HG02642 (cell line): ENCODE measurements around the gene PTCD2.

Experiments used
- ATAC-seq: cut with Tn5 transposase; IDR thresholded peaks from one replicate; pipeline ENCODE4 v1.9.1; 2021; ENCODE audit warnings: mild to moderate bottlenecking; ENCODE audit not compliant: unreplicated experiment, poor library complexity

The PTCD2 gene

DNA sequence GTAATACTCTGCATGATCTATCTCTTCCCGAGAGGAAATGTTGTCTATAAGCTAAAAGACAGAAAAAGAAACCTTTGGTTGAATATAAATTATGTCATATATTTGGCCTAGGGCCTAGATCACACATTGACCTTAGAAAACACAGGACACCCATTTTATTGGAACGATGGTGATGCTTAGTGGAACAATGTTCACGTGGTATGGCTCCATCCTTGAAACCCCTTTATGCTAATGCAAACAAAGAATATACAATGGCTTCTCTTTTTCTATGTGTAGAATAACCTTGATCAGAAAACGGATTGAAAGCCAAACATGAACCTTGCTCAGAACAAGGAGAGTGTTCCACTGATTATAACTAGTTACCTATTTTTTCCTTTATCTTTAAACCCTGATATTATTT, 24.6 kb upstream of the PTCD2 start:
- no peak for ATAC-seq

DNA sequence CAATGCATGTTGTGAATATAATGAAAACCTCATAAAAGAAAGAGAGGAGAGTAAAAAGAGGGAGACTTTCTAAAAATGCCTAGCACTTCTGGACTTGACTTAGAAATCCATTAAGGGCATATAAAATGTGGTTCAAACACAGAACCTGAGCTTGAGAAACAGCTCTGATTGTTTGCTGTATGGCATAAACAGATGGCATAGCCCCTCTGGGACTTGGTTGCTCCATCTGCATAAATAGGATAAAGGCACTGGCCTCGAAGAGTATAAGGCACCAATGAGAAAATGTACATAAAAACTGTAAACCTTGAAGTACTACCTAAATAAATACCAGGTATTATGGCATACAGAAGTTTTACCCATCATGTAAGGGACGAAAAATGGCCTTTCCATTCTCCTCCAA, 23.9 kb upstream of the PTCD2 start:
- no peak for ATAC-seq

DNA sequence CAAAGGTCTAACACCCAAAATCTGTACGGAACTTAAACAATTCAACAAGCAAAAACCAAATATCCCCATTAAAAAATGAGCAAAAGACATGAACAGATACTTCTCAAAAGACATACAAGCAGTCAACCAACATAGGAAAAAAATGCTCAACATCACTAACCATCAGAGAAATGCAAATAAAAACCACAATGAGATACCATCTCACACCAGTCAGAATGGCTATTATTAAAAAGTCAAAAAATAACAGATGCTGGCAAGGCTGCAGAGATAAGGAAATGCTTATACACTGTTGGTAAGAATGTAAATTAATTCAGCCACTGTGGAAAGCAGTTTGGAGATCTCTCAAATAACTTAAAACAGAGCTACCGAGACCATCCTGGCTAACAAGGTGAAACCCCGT, 22.0 kb upstream of the PTCD2 start:
- peak; percentile 41 for ATAC-seq

DNA sequence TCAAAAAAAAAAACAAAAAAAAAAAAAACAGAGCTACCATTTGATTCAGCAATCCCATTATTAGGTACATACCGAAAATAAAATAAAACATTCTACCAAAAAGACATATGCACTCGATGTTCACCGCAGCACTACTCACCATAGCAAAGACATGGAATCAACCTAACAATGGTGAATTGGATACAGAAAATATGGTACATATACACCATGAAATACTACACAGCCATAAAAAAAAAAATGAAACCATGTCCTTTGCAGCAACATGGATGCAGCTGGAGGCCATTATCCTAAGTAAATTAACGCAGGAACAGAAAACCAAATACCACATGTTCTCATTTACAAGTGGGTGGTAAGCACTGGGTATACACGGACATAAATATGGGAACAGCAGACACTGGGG, 21.5 kb upstream of the PTCD2 start:
- ATAC-seq, result no peak

DNA sequence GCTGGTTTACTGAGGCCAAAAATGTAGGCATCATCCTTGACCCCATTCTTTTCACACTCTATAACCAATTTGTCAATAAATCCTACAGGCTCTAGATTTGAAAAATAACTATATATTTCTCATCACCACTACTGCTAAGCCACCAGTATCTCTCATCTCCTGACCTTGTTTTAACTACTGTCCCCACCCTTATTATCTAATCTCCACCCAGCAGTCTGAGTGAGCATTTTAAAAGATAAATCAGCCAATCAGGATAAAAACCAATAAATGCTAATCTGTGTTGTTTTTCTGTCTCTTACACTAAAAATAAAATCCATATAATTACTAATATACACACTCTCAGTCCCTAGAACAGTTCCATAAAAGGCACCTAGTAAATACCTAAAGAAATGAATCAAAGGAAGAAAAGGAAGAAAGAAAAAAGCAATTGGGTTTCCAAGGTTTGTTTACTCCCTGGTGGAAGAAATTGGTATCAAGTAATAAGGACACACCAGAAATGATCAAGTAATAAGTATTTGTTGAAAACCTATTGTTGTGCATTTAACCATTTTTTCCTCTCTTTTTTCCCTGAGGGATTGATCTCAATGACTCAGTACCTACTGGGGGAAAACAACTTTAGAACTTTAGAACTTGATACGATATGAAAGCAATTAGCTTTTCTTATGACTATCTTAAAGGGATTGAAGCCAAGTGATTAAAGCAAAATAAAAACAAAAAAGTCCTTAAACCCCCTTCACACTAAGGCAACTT, 19.4 kb upstream of the PTCD2 start:
- no peak for ATAC-seq

DNA sequence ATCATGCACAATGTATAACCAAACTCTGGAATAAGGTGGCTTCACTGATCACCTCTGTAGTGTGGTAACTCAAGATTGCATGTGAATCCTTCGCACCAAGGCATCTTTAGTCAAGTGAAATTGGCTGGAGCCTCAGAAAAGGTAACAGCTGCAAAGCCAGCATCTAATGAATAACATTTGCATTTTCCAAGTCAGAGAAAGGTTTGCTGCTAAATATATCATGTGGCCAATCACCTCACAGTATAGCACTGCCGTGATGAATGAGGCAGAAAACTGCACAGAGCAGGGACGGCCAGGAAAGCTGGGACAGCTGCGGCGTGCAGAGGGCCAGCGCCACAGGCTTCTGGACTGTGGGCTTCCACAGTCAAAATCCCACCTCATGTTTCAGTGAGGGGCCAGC, 18.6 kb upstream of the PTCD2 start:
- ATAC-seq, result peak; percentile 66

DNA sequence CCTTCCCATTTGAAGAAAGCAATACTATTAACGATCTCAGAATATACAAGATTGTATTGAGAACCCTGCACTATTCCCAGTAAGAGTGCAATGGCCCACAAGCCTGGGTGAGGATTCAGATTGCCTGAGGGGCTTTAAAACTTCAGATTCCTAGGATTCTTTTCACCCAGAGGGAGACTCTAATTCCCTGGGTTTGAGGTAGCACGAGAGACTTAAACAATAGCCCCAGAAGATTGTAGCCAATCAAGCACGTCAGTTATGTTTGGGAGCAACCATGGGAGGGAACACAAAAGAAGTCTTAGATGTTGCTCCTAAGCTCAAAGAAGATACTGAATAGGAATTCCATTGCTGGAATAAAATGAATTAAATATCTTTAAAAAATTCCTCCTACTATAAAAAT, 18.0 kb upstream of the PTCD2 start:
- no peak for ATAC-seq

DNA sequence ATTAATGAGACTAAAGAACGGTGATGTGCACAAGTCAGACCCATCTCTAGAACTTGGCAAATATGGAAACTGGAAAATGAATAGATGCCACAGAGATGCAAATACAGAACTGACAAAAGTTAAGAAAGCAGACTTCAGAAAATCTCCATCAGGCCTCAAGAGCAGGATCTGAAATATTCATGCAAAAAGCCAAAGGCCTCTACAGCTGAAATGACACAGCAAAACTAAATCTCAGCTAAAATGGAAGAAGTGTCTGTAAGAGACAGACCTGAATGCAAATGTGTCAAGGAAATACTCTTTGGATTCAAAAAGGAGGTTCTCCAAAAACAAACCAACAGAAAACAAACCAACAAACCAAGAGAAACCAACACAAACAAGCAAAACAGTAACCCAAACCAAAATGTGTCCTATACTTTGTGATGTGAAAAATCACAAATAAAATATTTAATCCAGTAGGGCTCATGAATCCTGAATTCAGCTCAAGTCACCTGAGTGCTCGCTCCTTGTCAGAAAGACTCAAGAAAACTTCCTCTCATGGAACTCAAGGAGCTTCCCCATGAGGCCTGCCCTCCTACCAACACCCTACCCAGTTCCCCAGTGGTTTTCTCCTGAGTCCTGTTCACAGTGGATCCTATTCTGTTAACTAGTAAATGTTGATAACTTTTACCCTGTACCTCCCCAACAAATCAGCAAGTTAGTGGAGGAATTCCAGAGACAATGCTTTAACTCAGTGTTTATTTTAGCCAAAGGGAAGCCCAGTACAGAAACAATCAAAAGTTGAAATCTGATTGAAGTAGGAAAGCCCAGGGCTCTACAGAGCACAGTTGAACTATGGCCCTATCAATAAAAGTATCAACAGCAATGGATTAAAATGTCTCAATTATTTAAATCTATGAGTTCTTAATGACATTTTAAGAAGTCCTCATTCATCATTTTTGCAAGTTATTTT, 14.7 kb upstream of the PTCD2 start:
- no peak for ATAC-seq

DNA sequence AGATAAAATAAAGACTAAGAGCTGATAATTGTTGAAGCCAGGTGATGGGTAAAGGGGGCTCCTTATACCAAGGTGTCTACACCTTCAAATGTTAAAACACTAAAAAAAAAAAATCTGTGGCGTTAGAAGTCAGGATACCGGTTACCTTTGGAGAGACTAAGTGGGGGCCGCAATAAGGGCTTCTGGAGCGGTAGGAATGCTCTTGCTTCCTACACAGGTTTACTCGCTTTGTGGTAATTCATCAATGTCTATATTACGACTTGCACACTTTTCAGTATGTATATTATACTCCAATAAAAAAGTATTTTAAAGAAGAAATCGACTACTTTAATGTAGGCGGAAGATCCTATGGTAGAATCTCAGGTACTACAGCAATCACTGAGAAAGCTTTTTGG, 12.6 kb upstream of the PTCD2 start:
- no peak for ATAC-seq

DNA sequence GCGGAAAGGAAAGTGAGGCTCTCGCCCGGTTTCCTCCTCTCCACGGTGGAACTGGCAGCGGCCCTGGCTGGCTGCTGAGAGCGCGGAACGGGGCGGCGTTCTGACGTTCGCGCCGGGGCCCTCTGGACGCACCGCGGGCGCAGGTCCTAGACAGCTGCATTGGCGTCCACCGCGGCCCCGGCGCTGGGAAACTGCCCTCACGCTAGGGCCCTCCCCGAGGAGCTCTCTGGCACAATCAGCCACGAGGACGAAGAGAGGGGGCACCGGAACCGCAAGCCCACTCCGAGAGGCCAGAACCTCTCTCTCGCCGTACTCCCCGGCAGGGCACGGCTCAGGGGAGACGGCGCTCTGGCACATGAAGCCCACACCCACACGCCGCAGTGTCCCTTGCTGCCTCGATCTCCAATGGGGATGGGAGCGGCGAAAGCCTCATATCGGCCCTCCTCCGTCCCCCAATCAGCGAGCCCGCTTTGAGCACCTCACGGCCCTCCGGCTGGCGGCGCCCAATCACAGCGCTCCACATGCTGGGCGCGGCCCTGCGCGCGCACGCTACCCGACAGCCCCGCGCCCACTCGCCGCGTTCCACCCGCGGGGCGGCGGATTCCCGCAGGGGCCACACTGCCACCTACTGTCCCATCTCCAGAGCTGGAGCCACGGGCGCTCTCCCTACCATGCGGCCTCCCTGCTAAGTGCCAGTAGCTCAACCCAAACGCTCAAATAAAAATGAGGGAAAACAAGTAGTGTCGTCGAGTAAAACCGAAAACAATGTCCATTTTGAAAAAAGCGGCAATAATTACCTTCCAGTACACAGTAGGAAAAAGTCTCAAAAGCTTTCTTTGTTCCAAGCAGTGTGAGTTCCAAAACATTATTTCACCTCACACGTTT, 12.0 kb upstream of the PTCD2 start:
- ATAC-seq, result peak; percentile 91

DNA sequence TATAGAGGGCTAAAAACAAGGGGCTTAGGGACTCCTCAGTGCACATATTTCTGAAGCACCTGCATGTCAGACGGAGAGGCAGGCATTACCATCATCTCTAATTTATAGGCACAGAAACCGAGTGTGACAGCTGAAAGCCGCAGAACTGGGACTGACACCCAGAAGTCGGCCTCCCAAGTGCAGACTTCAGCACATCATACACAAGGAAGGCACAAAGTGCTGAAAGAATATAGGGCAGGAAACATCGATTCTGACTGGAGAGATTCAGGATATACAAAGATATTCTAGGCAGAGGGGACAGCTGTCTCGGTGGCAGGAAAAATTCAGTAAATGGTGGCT, 11.4 kb upstream of the PTCD2 start:
- no peak for ATAC-seq

DNA sequence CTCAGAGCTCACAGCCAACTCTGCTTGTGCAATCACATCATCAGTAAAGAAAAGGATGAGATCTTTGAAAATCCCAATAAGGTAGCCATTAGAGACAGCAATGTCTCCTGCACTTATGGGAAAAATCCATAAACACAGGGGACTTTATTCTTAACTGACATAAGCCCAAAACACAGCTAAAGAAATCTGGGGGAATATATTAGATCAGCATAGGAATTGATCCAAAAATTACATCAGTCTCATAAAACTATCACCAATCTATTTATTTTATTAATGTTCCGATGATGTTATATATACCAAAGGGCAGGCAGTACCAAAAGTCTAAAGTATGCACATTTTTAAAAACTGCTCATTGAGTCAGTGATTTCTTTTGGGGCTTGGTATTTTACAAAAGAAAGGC, 7.0 kb upstream of the PTCD2 start:
- ATAC-seq, result no peak

DNA sequence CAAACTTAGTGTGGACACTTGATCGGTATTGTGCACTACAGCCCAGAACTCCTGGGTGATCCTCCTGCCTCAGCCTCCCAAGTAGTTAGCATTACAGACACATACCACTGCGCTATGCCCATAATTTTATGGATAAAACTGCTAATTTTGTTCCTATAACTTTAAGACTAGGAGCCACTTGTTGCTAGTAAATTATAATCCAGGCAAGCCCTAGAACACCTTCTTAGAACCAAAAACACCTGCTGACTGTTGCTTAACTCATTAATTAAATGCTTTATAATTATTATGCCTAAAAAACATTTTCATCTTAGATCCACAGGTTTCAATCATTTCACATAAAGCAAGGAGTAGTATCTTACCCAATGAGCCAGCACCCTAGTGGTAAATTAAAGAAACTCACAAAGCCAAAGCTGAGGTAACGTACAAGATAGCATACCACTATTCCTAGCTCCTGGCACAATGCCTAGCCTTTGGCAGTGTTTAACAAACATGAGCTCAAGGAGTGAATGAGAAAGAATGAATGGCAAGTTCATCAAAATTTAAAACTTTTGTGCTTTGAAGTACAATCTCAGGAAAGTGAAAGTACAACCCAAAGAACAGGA, 5.5 kb upstream of the PTCD2 start:
- no peak for ATAC-seq

DNA sequence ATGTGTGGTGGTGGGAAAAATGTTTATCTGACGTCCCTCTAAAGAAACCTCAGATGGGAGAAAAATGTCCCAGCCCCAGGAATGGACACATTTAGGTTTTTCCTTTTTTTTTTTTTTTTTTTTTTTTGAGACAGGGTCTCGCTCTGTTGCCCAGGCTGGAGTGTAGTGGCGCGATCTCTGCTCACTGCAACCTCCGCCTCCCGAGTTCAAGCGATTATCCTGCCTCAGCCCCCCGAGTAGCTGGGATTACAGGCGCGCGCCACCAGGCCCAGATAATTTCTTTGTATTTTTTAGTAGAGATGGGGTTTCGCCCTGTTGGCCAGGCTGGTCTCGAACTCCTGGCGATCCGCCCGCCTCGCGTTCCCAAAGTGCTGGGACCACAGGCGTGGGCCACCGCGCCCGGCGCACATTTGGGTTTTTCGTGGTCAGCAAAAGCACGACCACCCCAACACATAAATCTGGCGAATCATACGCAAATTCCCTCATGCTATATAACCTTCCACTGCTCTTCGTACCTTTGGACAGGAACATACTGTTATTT, 668 bp upstream of the PTCD2 start:
- peak; percentile 13 for ATAC-seq

DNA sequence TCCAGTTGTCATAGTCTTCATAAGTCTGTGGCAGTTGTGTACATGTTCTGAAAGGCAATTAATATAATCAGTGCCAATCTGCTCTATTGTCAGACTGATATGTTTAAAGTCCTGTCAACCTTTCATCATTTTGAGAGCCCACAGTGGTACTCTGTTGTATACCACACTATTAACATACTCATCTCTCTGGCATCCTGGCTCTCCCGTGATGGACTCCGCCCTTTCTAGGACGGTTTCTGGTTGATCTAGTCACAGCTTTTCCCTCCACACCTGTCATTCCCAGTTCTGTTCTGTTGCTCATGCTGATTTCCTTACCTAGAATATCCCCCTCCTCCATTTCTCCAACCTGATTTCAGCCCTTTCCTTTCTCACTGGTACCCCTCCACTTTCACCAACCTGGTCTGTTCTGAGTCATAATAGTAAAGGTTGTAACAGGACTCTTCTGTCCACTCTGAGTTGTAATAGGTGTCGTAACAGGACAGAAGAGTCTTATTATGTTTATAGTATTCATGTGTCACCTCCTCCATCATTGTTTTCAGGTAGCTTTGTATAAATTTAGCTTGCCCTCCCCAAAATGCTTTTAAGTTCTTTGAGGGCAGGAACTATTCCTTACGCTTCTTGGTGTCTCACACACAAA, 4.1 kb downstream of the PTCD2 start:
- no peak for ATAC-seq

DNA sequence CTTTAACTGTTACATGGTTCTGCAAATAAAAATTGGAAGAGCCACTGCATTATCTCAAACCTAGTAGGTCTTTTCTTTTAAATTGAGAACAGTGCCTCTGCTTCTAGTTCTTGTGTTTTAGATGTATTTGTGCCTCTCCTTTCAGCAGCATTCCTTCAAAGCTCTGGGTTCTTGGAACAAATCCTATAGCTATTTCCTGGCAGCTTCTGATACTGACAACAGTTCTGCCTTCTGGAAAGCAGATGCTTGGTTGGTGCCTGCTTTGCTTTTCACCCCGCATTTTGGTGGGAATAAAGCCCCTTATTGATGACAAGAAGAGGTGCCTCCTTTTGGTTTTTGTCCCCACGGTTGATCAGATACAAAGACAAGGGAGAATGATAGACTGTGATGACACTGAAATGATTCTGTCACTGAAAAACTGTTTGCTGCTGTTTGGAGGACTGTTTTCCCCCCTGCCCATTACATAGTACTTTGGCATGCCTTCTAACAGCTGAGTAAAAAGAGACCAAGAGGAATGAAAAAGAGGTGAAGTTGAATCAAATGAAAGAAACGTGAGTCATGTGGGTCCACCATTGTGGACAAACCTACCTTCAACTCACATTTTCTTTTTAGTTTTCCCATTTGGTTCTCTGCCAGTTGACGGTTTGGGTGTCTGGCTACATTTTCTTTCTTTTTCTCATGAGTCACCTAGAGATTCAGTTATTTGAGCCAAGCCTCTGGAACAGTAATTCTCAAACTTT, 5.6 kb downstream of the PTCD2 start:
- ATAC-seq, result no peak

DNA sequence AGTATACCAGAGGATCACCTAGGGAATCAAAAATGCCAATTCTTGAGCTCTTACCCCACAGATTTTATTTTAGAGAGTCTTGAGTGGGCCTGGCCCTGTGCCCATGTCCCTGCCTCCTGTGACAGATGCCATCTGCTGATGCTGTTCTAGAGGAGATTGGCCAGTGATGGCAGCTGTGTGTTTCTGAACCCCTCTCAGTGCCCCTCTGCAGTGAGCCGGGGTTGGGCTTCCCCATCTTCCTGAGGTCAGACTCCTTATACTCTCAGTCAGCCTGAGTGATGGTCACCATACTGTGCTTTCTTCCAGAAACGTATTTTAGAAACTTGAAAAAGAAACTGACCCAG, 6.1 kb downstream of the PTCD2 start:
- no peak for ATAC-seq

DNA sequence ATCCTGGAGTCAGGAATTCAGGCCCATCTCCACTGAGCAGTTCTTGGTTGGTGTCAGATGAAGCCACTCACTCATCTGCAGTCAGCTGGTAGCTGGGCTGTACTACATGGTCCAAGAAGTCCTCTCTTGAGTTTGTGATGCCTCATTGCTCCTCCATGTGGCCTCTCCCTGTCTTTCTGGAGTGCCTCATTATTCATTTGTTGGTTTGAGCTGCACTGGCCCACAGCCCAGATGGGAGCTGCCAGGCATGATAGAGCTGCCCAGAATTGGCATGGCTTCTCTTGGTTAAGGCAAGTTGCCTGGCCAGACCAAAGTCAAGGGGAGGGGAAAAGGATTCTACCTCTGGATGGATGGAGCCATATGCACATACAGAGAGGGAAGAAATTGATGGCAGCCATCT, 8.0 kb downstream of the PTCD2 start:
- no peak for ATAC-seq

DNA sequence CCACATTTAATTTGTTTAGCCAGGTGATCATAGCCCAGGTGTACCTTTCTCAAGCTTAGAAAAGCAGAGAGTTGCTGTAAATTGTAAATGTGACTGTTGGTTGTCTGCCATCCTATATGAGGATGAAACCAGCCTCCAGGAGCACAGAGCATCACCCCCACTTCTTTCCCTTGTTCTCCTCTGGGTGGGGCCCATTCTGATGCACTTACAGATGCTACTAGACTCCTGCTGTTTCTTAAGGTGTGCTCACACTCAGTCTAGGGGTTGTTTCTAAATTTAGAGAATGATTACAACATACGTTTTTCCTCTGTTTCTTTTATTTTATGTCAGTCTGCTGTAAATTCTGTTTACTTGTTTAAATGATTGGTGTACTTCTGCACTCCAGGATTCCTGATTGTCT, 10.5 kb downstream of the PTCD2 start:
- ATAC-seq, result no peak
